SU-DHL-6 (cell line): ENCODE data around the gene ZFHX3.

Experiments
- H2AFZ ChIP-seq: fragments of 200-600 bp; sonication (generic); 2 replicates; pipeline ENCODE4 v1.6.1; 2014; ENCODE audit warnings: low read depth, mild to moderate bottlenecking, moderate library complexity, mixed read lengths, antibody characterized with exemption, low read length; ENCODE audit not compliant: severe bottlenecking
- H3F3A ChIP-seq: fragments of 200-600 bp; shearing (Covaris generic); 2 replicates; pipeline ENCODE4 v1.6.0; 2016; ENCODE audit warnings: antibody characterized with exemption, mild to moderate bottlenecking; ENCODE audit not compliant: insufficient read depth
- H3K27ac ChIP-seq: fragments of 200-600 bp; sonication (generic); 2 replicates; pipeline ENCODE4 v1.5.1; 2016; ENCODE audit warnings: low read depth, mild to moderate bottlenecking, low read length, moderate library complexity, mixed read lengths
- H3K27me3 ChIP-seq: fragments of 200-600 bp; sonication (generic), shearing (Covaris generic); 2 replicates; pipeline ENCODE4 v1.6.0; 2014; ENCODE audit warnings: mild to moderate bottlenecking, low read length
- H3K36me3 ChIP-seq: fragments of 200-600 bp; sonication (generic); 2 replicates; pipeline ENCODE4 v1.6.1; 2014; ENCODE audit warnings: mild to moderate bottlenecking, low read length, mixed read lengths
- H3K4me2 ChIP-seq: fragments of 300-600, 200-600 bp; shearing (Covaris generic), sonication (generic); 2 replicates; pipeline ENCODE4 v1.6.0; 2014; ENCODE audit warnings: low read length, low read depth, mild to moderate bottlenecking; ENCODE audit not compliant: poor library complexity, severe bottlenecking
- H3K4me3 ChIP-seq: fragments of 200-600 bp; sonication (generic); 2 replicates; pipeline ENCODE4 v1.5.1; 2014; ENCODE audit warnings: antibody characterized with exemption, low read length, mild to moderate bottlenecking, mixed read lengths; ENCODE audit not compliant: insufficient read depth, poor library complexity, severe bottlenecking
- H3K79me2 ChIP-seq: fragments of 200-600 bp; sonication (generic); 2 replicates; pipeline ENCODE4 v1.6.1; 2014; ENCODE audit warnings: mild to moderate bottlenecking, low read length, moderate library complexity; ENCODE audit not compliant: insufficient read depth
- H3K9ac ChIP-seq: fragments of 200-600 bp; sonication (generic); 2 replicates; pipeline ENCODE4 v1.7.0; 2014; ENCODE audit warnings: mild to moderate bottlenecking, low read length
- H3K9me2 ChIP-seq: fragments of 200-600 bp; sonication (generic); replicated peaks from 2 replicates; pipeline ENCODE4 v1.6.1; 2014; ENCODE audit warnings: low read length; ENCODE audit not compliant: insufficient read depth
- H3K9me3 ChIP-seq: fragments of 200-600 bp; sonication (generic); 2 replicates; pipeline ENCODE4 v1.6.1; 2014; ENCODE audit warnings: low read length, mixed read lengths; ENCODE audit not compliant: insufficient read depth
- H4K20me1 ChIP-seq: fragments of 200-600 bp; sonication (generic); 2 replicates; pipeline ENCODE4 v1.6.1; 2014; ENCODE audit warnings: low read depth, mild to moderate bottlenecking, antibody characterized with exemption, low read length, moderate library complexity, mixed read lengths
- CTCF ChIP-seq: fragments of 200-600 bp; sonication (generic); IDR thresholded peaks from one replicate; pipeline ENCODE4 v1.5.1; 2017; ENCODE audit warnings: antibody characterized with exemption, mild to moderate bottlenecking, low read length, moderate library complexity; ENCODE audit not compliant: insufficient read depth, poor library complexity, severe bottlenecking
- EZH2phosphoT487 ChIP-seq: fragments of 200-600 bp; sonication (generic), shearing (Covaris generic); conservative IDR thresholded peaks from 2 replicates; pipeline ENCODE4 v1.6.1; 2018; ENCODE audit warnings: mild to moderate bottlenecking, antibody characterized with exemption, low read length, moderate library complexity, mixed read lengths

ZFHX3 gene

DNA sequence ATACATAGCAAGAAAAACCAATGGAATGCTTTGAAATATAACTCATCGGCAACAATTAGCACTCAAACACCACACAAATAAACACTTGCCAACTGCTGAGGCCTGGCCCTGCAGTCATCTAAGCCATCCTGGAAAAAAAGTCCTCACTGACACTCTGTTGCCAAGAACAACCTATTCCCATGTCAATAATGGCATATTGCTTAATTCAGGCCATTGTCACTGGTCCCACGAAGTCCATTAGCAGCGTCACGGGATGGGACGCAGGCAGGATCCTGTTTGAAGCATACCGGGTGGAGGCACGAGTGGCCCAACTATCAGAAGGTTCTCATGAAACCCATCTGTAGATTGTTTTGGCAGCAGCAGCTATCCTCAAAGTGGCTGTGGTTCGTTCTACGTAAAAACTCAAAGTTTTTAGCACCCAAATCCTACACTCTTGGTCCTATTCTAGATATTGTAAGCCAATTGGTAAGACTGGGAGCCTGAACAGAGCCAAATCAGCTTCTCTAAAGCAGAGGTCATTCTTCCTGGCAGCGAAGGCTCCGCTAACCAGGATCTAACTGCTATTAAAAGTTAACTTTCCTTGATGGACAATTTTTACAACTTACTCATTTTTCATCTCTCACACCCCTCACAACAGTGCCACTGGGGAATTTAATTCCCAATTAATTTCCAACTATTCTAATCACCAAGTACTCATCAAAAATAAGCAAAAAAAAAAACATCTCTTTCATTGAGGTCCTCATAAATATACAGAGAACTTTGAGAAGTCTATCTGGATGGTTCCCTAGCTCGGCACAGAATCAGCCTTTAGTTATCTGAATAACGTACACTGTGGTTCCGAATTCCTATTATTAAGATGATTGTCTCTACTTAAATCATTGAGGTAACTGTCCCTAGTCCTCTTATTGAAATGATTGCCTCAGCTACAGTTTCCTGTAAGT, 91.5 kb downstream of the ZFHX3 start:
- Histone ChIP-seq H3K9me3 (no peaks in the 10 kb centered on the region), H3K36me3 (no peaks in the 10 kb centered on the region), H3K4me3 (no peak overlapping the region), H3K79me2 (no peaks in the 10 kb centered on the region), H2AFZ (no peak overlapping the region), H3K27me3 (no peaks in the 10 kb centered on the region), H3K4me2 (no peak overlapping the region), H4K20me1 (no peaks in the 10 kb centered on the region), H3K27ac (no peak overlapping the region), H3K9me2 (no peaks in the 10 kb centered on the region), H3K9ac (no peak overlapping the region), H3F3A (no peaks in the 10 kb centered on the region)
- TF ChIP-seq EZH2phosphoT487 (no peak), CTCF (no peak)

DNA sequence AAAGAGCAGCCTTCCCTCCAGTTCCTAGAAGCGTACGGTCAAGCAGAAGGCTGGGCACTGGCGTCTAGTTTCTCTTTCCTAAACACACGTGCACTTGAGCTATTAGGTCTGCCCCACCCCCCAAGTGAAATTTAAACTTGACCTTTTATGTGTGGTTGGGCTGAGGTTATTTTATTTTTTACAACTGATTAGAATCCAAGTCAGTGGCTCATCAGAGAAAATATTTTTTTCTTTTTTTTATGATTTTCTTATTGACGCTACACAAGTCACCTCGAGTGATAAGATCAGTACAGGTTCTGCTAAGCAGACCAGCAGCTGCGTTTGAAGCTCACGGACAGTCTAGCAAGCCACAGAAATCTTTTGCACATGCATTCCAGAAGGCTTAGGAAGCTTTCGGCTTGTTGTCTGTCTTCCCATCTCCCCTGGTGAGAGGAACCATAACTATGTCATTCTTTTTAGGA, 95.1 kb downstream of the ZFHX3 start:
- no peak overlapping the region for H2AFZ ChIP-seq
- no peaks in the 10 kb centered on the region for H3K9me2 ChIP-seq
- H4K20me1 ChIP-seq, result no peaks in the 10 kb centered on the region
- no peaks in the 10 kb centered on the region for H3K9me3 ChIP-seq
- H3K9ac ChIP-seq, result no peak overlapping the region
- TF ChIP-seq CTCF (no peak), EZH2phosphoT487 (no peak)
- no peak overlapping the region for H3K4me2 ChIP-seq
- H3K4me3 ChIP-seq, result no peak overlapping the region
- no peaks in the 10 kb centered on the region for H3K36me3 ChIP-seq
- H3K27me3 ChIP-seq, result no peaks in the 10 kb centered on the region
- no peaks in the 10 kb centered on the region for H3F3A ChIP-seq
- no peak overlapping the region for H3K27ac ChIP-seq
- H3K79me2 ChIP-seq, result no peaks in the 10 kb centered on the region

DNA sequence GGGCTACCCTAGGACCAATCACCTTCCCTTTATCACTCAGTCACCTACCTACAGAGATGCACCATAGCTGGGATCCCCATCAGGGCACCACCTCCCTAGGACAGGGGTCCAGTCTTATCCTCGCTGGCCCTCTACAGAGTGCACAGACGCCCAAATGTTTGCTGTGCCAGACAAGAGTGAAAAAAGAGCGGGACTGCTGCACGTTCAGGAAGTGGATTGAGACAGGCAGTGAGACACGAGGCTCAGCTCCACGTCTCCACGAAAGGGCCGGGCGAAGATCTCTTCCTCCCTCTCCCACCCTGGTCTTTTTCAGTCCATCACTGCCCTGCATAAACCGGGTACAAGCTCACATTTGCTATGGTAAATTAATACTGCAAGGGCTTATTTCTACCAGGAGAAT, 95.5 kb downstream of the ZFHX3 start:
- Histone ChIP-seq H3K4me2 (no peak overlapping the region), H3K9me2 (no peaks in the 10 kb centered on the region), H3K27ac (no peak overlapping the region), H3F3A (no peaks in the 10 kb centered on the region), H3K79me2 (no peaks in the 10 kb centered on the region), H2AFZ (no peak overlapping the region), H3K27me3 (no peaks in the 10 kb centered on the region), H3K9ac (no peak overlapping the region), H3K4me3 (no peak overlapping the region), H4K20me1 (no peaks in the 10 kb centered on the region), H3K36me3 (no peaks in the 10 kb centered on the region), H3K9me3 (no peaks in the 10 kb centered on the region)
- no peak for TF ChIP-seq CTCF
- no peak for TF ChIP-seq EZH2phosphoT487
